ENCODE results near the gene SLX4IP. TPM values are rescaled to one million over a fixed set of nuclear protein-coding genes. Genes with fewer than 3 reads are reported as not detected.

SLX4IP gene
- polyA plus RNA-seq, 3 donors = 0.76 to 2.5 (median 1.1) TPM

DNA sequence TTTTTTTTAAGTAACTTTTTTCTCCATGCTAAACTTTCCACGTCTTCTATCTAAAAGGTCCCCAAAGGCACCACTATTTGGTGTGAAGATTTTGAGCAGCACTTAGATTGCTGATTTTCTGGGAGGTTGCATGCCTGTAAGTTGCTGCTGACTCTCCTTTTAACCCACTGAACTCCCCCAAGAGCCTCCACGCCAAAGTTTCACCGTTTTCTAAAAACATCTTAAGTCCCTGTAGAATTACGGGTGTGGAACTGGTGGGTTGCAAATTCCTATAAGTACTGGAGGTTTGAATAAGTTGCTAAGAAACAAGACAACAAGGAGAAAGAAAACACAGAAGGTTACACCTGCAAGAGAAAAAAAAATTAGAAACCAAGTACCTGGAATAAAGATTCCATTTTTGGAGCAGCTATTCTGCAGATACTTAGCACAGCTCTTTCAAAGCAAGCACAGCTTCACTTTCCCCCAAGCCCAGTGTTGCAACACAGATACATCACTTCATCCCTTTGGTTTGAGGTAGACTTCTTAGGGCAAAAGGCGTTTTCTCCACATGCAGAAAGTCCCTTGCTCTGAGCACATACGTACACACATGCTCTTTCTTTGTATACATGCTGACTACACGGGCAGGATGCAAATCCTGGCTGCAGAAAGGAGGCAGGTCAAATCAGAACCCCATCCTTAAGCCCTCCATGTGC lies 233.7 kb downstream of the SLX4IP start:
- H3K4me3 Mint-ChIP-seq = no peak overlapping the region
- Histone ChIP-seq H3K36me3 (replicated peaks in 1 of 2; ENCODE audit: control insufficient read depth in 1 of 2, insufficient read depth in 2 of 2, low read length in 2 of 2) (peaks cover 0 to 5% of the 10 kb centered on the region in 2 donors), H3K27ac (ENCODE audit: low read depth in 1 of 2, low read length in 2 of 2) (no peak overlapping the region), H3K79me2 (ENCODE audit: insufficient read depth, low read length) (peaks cover 8% of the 10 kb centered on the region), H3K4me1 (ENCODE audit: control insufficient read depth in 1 of 2, insufficient read depth in 2 of 2, low read length in 2 of 2) (peaks cover 15 to 29% of the 10 kb centered on the region in 2 donors), H2AFZ (ENCODE audit: insufficient read depth, low read depth, low read length, poor library complexity, severe bottlenecking) (no peak overlapping the region), H4K20me1 (ENCODE audit: insufficient read depth, low read length) (peaks cover 65% of the 10 kb centered on the region), H3K27me3 (ENCODE audit: control insufficient read depth in 2 of 2, insufficient read depth in 2 of 2, low read length in 2 of 2) (no peaks in the 10 kb centered on the region), H3K9me3 (replicated peaks in 1 of 2; ENCODE audit: control insufficient read depth in 1 of 2, insufficient read depth in 1 of 2, low read length in 2 of 2) (no peaks in the 10 kb centered on the region), H3K9ac (ENCODE audit: insufficient read depth, low read length, poor library complexity, severe bottlenecking) (no peak overlapping the region), H3K4me2 (replicated peaks; ENCODE audit: extremely low read depth, low read length, poor library complexity, severe bottlenecking) (no peak overlapping the region), H3K4me3 (replicated peaks in 1 of 3; ENCODE audit: low read depth in 2 of 3, low read length in 3 of 3) (no peak overlapping the region)
- 96% methylated on average over 3 of the region's 7 CpGs for WGBS (ENCODE audit: insufficient coverage)
- peaks cover 43 to 46% of the 10 kb centered on the region in 2 donors for H3K36me3 Mint-ChIP-seq
- H3K4me1 Mint-ChIP-seq = peaks cover 19% of the 10 kb centered on the region
- no peaks in the 10 kb centered on the region for H3K9me3 Mint-ChIP-seq
- intact Hi-C loops (cut with micrococcal nuclease) = no loop called here
- peak overlapping the region in 1 of 7 donors; percentile 46 for H3K27ac Mint-ChIP-seq
- peaks cover 1 to 14% (median 6%) of the 10 kb centered on the region in 3 donors for H3K27me3 Mint-ChIP-seq (ENCODE audit: low read depth in 3 of 3)
- TF ChIP-seq, protein P1, sequence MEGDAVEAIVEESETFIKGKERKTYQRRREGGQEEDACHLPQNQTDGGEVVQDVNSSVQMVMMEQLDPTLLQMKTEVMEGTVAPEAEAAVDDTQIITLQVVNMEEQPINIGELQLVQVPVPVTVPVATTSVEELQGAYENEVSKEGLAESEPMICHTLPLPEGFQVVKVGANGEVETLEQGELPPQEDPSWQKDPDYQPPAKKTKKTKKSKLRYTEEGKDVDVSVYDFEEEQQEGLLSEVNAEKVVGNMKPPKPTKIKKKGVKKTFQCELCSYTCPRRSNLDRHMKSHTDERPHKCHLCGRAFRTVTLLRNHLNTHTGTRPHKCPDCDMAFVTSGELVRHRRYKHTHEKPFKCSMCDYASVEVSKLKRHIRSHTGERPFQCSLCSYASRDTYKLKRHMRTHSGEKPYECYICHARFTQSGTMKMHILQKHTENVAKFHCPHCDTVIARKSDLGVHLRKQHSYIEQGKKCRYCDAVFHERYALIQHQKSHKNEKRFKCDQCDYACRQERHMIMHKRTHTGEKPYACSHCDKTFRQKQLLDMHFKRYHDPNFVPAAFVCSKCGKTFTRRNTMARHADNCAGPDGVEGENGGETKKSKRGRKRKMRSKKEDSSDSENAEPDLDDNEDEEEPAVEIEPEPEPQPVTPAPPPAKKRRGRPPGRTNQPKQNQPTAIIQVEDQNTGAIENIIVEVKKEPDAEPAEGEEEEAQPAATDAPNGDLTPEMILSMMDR (IDR thresholded peaks at IDR 0.05) = no peak
- DNase-seq = no peak

DNA sequence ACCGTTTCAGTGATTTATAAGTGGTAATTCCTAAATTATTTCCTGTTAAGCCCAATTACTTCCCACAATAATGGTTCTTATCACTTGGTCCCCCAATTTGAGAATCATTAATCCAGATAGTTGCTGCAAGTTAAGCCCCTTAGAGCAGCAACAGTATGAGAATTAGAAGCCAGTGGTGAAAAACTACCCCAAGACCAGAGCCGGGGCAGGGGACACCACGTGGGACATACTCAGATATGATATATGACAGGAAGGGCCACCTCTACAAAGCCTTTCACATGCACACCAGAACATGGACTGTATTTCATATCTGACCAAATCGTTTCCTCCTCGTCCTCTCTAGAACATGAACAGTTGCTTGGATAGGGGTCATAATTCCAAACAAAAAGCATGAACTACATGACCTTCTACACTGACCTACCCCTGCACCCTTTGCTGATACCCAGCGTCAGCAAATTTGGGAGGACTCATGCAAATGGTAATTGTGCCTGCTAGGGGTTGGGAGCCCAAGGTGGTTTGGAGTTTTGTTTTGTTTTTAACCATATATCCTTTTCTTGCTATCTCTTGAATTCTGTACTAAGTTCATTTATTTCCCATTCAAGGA lies 234.8 kb downstream of the SLX4IP start:
- Histone ChIP-seq H3K36me3 (replicated peaks in 1 of 2; ENCODE audit: control insufficient read depth in 1 of 2, insufficient read depth in 2 of 2, low read length in 2 of 2) (peaks cover 0 to 5% of the 10 kb centered on the region in 2 donors), H3K27ac (ENCODE audit: low read depth in 1 of 2, low read length in 2 of 2) (no peak overlapping the region), H3K79me2 (ENCODE audit: insufficient read depth, low read length) (peaks cover 8% of the 10 kb centered on the region), H3K4me3 (replicated peaks in 1 of 3; ENCODE audit: low read depth in 2 of 3, low read length in 3 of 3) (no peak overlapping the region), H2AFZ (ENCODE audit: insufficient read depth, low read depth, low read length, poor library complexity, severe bottlenecking) (no peak overlapping the region), H3K27me3 (ENCODE audit: control insufficient read depth in 2 of 2, insufficient read depth in 2 of 2, low read length in 2 of 2) (peaks cover 0 to 1% of the 10 kb centered on the region in 2 donors), H3K9me3 (replicated peaks in 1 of 2; ENCODE audit: control insufficient read depth in 1 of 2, insufficient read depth in 1 of 2, low read length in 2 of 2) (no peaks in the 10 kb centered on the region), H3K9ac (ENCODE audit: insufficient read depth, low read length, poor library complexity, severe bottlenecking) (no peak overlapping the region), H4K20me1 (ENCODE audit: insufficient read depth, low read length) (peaks cover 57% of the 10 kb centered on the region), H3K4me2 (replicated peaks; ENCODE audit: extremely low read depth, low read length, poor library complexity, severe bottlenecking) (no peak overlapping the region), H3K4me1 (ENCODE audit: control insufficient read depth in 1 of 2, insufficient read depth in 2 of 2, low read length in 2 of 2) (peaks cover 18 to 39% of the 10 kb centered on the region in 2 donors)
- H3K36me3 Mint-ChIP-seq = peaks cover 36 to 37% of the 10 kb centered on the region in 2 donors
- intact Hi-C loops (cut with micrococcal nuclease) = loop anchor here (5.0 to 10.0 kb wide), 4 partner anchors 185 to 675 kb away; partner anchors contain the start of gene MKKS (in 2 of the 2)
- H3K27ac Mint-ChIP-seq = no peak overlapping the region
- WGBS (ENCODE audit: insufficient coverage) = no CpG with 5 or more reads among the region's 6 CpGs
- no peak overlapping the region for H3K4me3 Mint-ChIP-seq
- H3K4me1 Mint-ChIP-seq = peaks cover 20% of the 10 kb centered on the region
- no peaks in the 10 kb centered on the region for H3K9me3 Mint-ChIP-seq
- DNase-seq = no peak
- TF ChIP-seq, protein P1 (IDR thresholded peaks at IDR 0.05) = no peak
- H3K27me3 Mint-ChIP-seq (ENCODE audit: low read depth in 3 of 3) = peaks cover 3 to 12% (median 12%) of the 10 kb centered on the region in 3 donors

Data from CD14-positive monocyte (primary cell).